GM19099 (cell line): ENCODE data around the gene COL6A3.

Experiments used
- POLR2A ChIP-seq: IDR thresholded peaks from 3 replicates; pipeline ENCODE4 v1.6.1; 2011; ENCODE audit warnings: low read depth; ENCODE audit not compliant: insufficient read length; ENCODE audit errors: extremely low read depth

COL6A3 gene

DNA sequence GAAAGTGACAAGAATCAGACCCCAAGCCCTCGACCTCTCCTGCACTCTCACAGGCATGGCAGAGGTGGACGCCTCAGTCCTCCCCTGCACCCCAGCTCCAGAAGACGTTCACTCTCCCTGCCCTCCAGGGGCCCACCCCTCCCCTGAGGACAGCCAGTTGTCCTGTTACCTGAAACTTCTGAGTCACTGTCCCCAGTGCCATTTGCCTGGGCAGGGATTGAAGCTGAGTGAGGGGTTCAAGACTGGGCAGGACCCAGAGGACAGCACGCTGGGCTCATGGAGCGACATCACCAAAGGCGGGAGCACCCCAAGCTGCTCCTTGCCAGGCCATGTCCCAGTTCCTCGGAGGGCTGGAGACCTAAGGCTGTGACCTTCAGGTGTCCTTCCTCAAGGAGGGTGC is 34.2 kb upstream of the COL6A3 start:
- TF ChIP-seq POLR2A = no peak

DNA sequence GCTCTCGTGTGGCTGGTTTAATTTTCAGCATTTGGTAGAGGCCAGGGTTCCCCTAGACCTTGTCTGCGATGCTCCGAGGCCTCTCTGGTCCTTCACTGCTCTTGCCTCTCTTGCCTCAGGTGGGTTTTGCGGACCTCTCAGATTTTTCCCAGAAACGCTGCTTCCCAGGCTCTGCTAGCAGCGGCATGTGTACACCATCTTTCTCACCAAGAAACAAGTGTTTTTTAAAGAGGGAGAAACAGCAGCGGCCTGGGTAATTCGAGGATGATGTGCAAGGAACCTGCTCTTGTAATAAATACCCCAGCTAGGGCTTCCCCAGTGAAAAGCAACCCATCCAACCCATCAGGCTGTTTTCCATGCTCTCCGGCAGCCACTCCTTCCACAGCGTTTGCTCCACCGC is 33.5 kb upstream of the COL6A3 start:
- TF ChIP-seq POLR2A = no peak

DNA sequence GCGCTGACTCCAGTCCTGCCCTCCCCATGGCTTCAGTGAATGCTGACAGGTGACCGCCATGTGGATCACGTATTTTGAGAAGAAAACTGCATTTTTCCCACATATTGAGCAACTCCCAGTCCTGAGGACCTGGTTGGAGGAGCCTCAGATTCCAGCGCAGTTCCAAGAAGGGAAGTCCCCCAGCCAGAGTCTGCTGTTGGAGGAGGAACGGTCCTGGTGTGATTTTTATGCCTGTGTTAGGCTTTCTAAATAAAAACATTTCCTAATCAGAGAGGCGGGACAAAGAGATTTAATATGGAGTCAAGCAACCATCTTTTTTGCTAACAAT is 32.3 kb upstream of the COL6A3 start:
- TF ChIP-seq POLR2A = no peak

DNA sequence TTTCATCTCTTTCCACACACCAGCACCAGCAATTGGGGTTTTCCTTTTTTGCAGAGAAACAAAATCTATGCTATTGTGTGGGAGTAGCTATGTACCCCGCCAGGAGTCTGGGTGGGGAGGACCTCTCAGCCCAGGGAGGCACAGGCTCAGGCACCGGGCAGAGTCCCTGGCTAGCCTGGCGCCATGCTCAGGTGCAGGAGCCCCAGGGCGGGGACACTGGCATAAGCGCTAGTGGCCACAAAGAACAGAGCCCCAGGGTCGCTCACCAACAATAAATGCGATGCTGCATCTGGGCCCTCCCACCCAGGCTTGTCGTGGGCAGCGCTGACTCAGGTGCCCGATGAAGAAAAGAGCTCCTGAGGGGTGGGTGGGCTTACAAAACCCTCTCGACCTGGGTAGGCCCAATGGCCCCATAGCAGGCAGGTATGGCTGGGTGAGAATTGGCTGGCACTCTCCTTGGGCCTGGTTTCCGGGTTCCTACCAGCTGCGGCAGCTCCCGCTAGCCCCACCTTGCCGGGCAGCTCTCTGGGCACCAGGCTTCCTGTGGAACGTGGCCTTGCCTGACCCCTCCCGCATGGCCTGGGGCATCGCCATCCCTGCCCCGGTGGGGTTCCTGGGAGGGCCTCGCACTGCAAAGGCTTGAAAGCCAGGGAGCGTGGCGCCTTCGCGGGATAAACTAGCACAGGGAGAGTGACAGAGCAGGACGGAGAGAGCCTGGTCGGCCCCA is 31.8 kb upstream of the COL6A3 start:
- no peak for TF ChIP-seq POLR2A

DNA sequence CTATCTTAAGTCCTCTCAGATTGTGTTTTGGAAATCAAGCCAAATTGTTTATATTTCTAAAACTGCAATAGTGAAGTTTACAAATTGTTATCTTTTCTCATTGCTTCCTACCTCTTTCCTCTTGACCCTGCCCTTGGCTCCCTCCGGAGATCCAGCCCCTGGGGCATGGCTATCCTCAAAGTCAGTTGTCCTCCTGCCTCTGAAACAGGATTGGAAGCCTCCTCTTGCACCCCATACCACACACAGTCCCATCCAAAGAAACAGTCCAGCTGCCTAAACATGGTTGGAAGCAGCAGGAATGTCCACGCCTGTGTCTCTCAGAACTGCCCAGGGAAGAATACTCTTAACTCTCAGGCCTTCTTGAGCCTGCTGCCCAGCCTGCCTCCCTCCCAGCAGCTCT is 30.1 kb upstream of the COL6A3 start:
- TF ChIP-seq POLR2A = no peak

DNA sequence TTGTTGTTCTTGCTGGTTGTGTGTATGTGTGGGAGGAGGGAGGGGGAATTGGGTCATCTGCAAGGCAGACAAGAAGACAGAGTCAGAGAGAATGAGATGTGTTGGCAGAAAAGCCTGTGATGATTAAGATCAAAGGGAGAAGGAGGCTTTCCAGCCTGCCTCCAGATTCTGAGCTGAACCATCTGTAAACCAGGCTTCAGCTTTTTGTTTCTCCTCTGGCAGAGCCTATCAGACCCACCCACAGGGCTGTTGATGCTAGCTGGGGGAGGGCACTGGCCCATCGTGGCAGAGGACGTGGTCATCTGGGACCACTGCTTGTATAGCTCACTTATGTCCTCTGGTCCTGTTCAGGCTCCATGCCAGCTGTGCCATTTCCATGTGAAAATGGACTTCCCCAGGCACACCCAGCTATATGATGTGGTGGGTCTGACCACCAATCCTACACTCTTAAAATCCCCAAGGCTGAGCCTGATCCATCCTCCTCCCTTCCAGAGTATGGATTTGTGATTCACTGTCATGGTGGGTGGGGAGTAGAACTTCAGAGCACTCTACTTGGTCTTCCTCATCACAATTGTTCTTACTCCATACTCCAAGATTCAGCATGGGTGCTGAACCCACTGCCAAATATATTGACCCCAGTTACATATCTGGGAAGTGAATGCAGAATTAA is 27.8 kb upstream of the COL6A3 start:
- TF ChIP-seq POLR2A = no peak

DNA sequence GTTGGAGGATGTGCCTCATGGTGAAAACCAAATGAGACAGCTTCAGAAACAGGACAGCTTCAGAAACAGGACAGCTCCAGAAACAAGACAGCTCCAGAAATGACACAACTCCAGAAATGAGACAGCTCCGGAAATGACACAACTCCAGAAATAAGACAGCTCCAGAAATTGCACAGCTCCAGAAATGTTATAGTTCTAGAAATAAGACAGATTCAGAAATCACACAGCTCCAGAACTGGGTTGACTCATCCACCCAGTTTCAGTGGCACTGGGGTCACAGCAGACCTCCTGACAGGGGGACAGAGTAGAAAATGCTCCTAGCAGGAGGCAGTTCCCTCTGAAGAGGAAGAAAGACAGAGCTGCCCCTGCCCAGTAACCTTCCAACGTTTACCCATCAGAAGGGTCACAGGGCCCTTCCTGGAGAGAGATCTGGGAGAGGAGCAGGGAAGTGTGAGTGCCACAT is 26.9 kb upstream of the COL6A3 start:
- TF ChIP-seq POLR2A = no peak

DNA sequence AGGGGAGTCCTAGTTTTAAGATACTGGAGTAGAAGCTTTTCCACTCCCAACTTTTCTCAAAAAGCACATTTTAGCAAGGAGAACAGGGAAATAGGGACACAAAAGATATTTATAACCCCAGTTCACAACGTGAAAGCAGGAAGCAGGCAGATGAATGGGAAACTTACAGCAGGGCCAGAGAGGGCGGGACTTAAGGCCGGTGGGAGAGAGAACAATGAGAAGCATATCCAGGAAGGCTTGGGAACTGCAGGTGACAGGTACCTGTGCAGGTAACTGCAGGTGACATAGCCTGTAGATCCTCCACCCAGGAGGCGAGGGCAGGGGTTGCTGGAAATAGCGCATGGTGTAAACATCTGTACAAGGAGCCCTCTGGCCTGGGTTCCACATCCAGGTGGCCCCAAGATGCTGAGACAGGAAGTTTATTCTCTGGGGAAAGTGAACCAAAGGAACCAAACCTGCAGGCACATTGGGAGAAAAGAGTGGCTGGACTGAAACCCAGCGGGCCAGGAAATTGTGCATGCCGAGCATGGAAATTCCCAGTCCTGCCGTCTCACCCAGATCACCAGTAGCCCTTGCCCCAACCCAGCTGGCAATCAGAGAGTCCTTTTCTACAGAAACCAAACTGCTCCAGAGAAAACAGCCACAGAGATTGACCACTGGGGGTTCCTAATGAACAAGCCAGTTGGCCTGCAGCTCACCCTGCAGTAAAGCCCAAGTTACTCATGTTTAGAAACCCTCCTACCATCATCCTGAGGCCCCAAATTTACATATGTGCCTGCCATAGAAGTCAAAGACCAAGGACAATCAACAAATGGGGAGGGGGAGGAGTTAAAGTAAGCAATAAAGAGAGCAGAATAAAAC is 24.3 kb upstream of the COL6A3 start:
- TF ChIP-seq POLR2A = no peak

DNA sequence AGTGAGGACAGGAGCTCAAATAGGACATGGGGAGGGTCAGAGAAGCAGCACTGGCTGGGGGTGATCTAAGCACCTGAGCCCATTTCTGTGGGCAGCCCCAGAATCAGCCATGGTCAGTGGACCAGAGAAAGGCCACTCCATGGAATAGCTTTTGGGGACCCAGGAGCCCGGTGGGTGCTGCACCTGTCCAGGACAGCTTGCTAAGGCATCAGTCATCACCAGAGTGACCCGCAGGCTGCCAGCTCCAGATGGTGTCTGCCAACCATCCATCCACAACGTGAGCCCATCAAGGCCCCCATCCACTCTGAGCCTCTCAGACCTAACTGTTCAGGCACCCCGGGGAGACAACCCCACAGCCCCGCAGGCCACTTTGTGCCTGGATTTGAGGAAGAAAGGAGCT is 23.6 kb upstream of the COL6A3 start:
- TF ChIP-seq POLR2A = no peak

DNA sequence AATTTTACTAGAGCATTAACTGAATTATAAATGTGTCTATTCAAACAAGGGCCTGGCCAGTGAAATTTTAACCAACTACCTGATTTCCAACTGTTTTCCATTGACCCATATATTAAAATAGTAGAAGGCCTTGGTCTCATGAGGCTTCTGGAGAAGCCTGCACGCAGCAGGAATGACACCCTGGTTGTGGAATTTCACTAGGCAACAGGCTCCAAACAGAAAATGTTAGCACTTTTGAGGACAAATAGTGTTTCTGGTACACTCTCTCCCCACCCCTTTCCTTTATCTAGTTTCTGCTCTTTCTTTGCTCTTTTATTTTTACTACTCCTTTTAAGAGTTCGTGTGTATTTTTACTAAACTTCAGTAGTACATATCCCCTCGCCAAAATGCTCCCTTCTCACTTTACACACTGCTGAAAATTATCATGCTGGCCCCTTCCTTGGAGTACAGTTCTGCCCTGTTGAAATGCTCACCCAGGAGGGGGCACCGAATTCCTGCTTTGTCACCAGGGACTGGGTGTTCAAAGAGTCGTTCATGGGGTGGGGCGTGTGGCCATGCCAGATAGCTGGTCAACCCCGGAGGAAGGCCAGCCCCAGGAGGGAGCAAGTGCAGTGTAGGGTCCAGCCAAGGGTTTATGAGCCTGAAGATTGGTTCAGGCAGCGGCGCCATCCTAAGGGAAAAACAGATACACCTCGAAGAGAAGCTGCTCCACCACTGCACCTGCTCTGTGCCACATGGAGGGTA is 22.1 kb upstream of the COL6A3 start:
- TF ChIP-seq POLR2A = no peak

DNA sequence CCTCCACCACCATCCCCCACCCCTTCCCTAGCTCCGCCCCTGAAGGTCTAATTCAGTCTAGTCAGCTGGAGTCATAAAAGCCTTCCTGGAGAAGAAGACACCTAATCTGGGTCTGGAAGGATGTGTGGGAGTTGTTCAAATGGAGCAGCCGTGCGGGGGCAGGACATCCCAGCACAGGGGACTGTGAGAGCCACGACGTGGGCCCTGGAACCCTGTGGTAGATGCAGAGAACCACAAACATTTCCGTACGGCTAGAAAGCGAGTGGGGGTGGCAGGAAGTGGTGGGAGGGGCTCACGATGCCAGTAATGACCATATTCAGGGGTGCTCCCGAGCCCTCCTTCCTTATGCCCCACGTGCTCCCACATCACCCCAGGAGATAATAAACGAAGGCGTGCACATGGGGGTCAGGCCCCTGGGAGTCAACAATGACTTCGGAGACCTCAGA is 20.9 kb upstream of the COL6A3 start:
- no peak for TF ChIP-seq POLR2A

DNA sequence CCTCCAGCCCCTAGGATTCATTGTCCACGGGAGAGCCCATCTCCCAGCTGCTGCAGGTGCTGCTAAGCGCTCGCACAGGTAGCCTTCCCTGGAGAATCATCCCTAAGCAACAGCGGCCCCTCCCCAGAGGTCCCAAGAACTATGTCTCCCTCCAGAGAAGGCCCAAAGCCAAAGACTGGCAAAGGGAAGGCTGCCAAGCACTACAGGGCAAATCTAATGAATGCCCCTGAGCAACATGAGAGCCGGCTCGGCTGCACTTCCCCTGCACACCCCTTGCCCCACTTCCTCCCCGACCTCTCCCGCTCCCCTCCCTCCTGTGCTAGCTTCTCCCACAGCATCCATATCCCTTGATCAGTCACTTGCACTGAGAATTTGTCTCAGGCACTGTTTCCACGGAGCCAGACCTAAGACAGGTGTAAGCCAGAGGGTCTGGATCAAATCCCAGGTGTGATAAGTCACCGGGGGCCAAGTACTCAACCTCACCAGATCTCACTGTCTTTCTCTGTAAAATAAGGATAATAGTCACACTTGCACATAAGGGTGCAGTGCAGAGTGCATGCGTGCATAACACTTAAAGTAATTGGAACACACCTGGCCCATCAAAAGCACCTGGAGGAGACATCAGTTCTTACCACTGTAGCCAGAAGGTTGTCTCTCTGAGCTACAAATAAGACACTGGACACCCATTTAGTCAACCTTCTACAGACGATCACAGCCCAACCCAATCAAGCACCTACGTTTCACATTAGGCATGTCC is 20.1 kb upstream of the COL6A3 start:
- no peak for TF ChIP-seq POLR2A

DNA sequence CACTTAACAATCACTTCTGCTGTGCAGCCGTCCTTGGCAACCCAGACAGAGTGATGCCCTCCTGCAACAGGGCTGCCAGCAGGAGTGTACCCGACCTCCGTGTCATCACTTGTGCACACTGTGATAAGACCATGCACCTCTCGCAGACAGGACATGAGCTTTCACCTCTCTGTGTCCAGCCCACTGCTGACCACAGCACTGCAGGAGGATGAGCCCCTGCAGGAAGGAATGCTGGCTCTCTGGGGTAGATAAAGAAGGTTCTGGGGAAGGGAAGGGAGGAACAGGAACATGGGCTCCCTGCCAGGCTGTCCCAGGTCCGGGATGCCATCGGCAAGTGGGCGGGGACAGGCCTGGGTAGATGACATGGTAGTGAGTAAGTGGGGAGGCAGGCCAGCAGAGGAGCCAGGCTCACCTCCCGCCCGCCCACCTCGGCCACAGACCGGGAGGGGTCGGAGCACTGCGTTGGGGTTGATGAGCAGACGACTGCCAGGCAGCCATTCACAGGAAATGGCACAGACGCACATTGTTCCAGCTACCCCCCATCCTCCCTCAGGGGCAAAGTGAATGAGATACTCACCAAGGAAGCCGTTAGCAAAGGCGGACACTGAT is 18.6 kb upstream of the COL6A3 start:
- TF ChIP-seq POLR2A = no peak

DNA sequence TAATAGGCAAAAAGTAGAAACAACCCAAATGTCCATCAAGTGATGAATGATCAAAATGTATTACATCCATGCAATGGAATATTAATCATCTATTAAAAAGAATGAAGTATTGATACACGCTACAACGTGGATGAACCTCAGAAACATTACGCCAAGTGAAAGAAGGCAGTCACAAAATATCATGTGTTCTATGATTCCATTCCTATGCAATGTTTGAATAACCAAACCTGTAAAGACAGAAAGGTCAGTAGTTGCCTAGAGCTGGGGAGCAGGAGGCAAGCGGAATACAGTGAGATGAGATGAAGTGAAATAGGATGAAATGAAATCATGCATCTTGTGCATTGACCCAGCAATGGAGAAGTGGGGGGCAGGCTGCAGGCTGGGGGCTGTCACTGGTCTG is 17.9 kb upstream of the COL6A3 start:
- no peak for TF ChIP-seq POLR2A

DNA sequence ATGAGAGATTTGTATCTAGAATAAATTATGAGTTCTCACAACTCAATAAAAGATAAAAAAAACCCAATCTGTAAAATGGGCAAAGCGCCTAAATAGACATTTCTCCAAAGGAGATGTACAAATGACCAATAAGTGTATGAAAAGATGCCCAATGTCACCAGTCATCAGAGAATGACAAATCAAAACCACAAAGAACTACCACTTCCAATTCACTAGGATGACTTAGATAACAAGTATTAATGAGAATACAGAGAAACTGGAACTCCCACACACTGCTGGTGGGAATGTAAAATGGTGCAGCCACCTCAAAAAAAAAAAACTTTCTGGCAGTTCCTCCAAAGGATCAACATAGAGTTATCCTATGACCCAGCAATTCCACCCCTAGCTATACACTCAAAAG is 17.4 kb upstream of the COL6A3 start:
- TF ChIP-seq POLR2A = no peak

DNA sequence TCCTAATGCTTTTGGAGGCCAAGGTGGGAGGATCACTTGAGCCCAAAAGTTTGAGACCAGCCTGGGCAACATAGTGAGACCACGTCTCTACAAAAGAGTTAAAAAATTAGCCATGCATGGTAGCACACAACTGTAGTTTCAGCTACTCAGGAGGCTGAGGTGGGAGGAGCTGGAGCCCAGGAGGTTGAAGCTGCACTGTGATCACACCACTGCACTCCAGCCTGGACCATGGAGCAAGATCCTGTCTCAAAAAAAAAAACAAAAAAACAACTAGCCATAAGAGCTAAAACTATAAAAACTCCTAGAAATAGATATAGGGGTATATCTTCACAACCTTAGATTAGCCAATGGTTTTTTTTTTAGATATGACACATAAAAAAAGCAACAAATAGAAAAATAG is 16.9 kb upstream of the COL6A3 start:
- no peak for TF ChIP-seq POLR2A
